Esophagus squamous epithelium (tissue), 5 donors: ENCODE results near the gene ZNF683. TPM values are rescaled to one million over a fixed set of nuclear protein-coding genes. Genes with fewer than 3 reads are reported as not detected.

Experiments
- DNase-seq: peaks from one replicate; lab custom pipeline; 2025; lab: John Stamatoyannopoulos, UW
- H3K27ac ChIP-seq, 4 donors: fragments of 200-600 bp; sonication (generic); one replicate each; pipeline ENCODE4 v1.5.1; 2016 to 2019; ENCODE audit warnings: mild to moderate bottlenecking in 1 of 4
- H3K27me3 ChIP-seq, 4 donors: fragments of 200-600 bp; sonication (generic); 1 replicate in 3 of 4; 2 replicates in 1 of 4; pipeline versions ENCODE4 v1.5.1 to v1.6.0; 2017 to 2021; ENCODE audit warnings: antibody characterized with exemption in 1 of 4
- H3K36me3 ChIP-seq, 3 donors: fragments of 200-600 bp; sonication (generic); one replicate each; pipeline ENCODE4 v1.5.1; 2016 to 2019
- H3K4me1 ChIP-seq, 3 donors: fragments of 200-600 bp; sonication (generic); one replicate each; pipeline ENCODE4 v1.5.1; 2017 to 2019
- H3K4me3 ChIP-seq, 4 donors: fragments of 200-600 bp; sonication (generic); 1 replicate in 3 of 4; 2 replicates in 1 of 4; pipeline ENCODE4 v1.5.1; 2016 to 2019; ENCODE audit warnings: mild to moderate bottlenecking in 2 of 4, moderate library complexity in 1 of 4
- H3K9me3 ChIP-seq, 3 donors: fragments of 200-600 bp; sonication (generic); one replicate each; pipeline ENCODE4 v1.5.1; 2016 to 2019
- POLR2A ChIP-seq, 4 donors: fragments of 450-650 bp; IDR thresholded peaks; one replicate each; pipeline ENCODE4 v1.6.1; 2017; ENCODE audit warnings: antibody characterized with exemption in 4 of 4, mild to moderate bottlenecking in 4 of 4, moderate library complexity in 3 of 4
- WGBS, 2 donors: methylation state at CpG; one replicate each; pipeline ENCODE4 v1.1.5; 2018; 5-methylcytosine and 5-hydroxymethylcytosine counted together
- intact Hi-C: fragments of 100-400 bp; cut with DNase I; formaldehyde crosslinking; loops from one replicate; pipeline ENCODE4 v1.15.0; 2022
- total RNA-seq, 4 donors: library from RNA; depleted of rRNA; stranded (reverse); fragments of >200 nt; gene quantifications; one replicate each; pipeline ENCODE4 v1.1.0, GENCODE V29; 2016
- TF ChIP-seq, protein P1 (sequence below), 6 experiments: fragments of 450-650 bp in 4 of 6; fragments of 200-600 bp in 2 of 6; sonication (generic) in 2 of 6; IDR thresholded peaks; one replicate each; pipeline ENCODE4 v1.5.1; 2016 to 2019; ENCODE audit warnings: antibody characterized with exemption in 6 of 6, mild to moderate bottlenecking in 4 of 6, moderate library complexity in 4 of 6
- donor health status: DM: yes; HTN: yes; CAD: no.

ZNF683 gene
- total RNA-seq, 4 donors from 2014 or later, result 0.26 to 0.95 TPM; not detected in 2

DNA sequence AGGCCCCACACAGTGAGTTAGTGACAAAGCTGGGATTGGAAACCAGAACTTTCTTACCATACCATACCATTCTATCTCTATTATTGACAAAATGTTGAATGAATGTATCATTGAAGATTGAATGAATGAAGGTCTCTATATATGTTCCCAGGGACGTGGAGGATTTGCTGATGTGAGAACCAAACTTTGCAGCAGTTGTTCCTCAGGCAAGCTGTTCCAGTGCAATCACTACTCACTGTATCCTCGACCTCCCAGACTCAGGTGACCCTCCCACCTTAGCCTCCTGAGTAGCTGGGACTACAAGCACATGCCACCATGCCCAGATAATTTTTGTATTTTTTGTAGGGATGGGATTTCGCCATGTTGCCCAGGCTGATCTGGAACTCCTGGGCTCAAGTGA, 26.5 kb upstream of the ZNF683 start:
- Histone ChIP-seq H3K4me1 (no peaks in the 10 kb centered on the region), H3K4me3 (no peak overlapping the region), H3K36me3 (no peaks in the 10 kb centered on the region), H3K27ac (no peak overlapping the region), H3K9me3 (no peaks in the 10 kb centered on the region), H3K27me3 (peaks cover 0 to 11% (median 0%) of the 10 kb centered on the region in 4 donors)
- 79 to 83% methylated on average over 3 of the region's 3 CpGs for WGBS, 2 donors
- intact Hi-C loops, result no loop called here
- no peak for TF ChIP-seq POLR2A (IDR thresholded peaks at IDR 0.05)
- TF ChIP-seq, protein P1, sequence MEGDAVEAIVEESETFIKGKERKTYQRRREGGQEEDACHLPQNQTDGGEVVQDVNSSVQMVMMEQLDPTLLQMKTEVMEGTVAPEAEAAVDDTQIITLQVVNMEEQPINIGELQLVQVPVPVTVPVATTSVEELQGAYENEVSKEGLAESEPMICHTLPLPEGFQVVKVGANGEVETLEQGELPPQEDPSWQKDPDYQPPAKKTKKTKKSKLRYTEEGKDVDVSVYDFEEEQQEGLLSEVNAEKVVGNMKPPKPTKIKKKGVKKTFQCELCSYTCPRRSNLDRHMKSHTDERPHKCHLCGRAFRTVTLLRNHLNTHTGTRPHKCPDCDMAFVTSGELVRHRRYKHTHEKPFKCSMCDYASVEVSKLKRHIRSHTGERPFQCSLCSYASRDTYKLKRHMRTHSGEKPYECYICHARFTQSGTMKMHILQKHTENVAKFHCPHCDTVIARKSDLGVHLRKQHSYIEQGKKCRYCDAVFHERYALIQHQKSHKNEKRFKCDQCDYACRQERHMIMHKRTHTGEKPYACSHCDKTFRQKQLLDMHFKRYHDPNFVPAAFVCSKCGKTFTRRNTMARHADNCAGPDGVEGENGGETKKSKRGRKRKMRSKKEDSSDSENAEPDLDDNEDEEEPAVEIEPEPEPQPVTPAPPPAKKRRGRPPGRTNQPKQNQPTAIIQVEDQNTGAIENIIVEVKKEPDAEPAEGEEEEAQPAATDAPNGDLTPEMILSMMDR (IDR thresholded peaks at IDR 0.05), result no peak
- no peak for DNase-seq

DNA sequence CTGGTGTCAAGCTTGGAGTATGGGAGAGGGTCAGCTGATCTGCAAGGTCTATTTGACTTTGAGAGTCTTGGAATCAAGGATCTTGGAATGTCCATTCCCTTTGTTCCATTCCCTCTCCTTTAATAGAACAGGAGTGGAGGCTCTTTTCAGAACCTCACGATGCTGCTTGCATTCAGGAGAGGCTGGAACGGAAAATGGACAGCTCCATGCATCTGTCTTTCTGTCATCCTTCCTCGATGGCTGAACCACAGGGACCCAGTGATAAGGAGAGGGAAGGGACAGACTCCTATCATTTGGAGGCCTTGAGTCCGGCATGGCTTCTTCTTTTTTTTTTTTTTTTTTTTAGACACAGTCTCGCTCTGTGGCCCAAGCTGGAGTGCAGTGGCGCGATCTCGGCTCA, 23.2 kb upstream of the ZNF683 start:
- H3K4me1 ChIP-seq, result peaks cover 0 to 11% (median 0%) of the 10 kb centered on the region in 3 donors
- no peaks in the 10 kb centered on the region for H3K36me3 ChIP-seq
- no peak overlapping the region for H3K27ac ChIP-seq
- no peak overlapping the region for H3K4me3 ChIP-seq
- no peak for DNase-seq
- WGBS, 2 donors, result 82% methylated on average over 7 to 8 of the region's 8 CpGs
- TF ChIP-seq POLR2A (IDR thresholded peaks at IDR 0.05), result no peak
- TF ChIP-seq, protein P1 (IDR thresholded peaks at IDR 0.05), result no peak
- intact Hi-C loops, result no loop called here
- no peaks in the 10 kb centered on the region for H3K9me3 ChIP-seq
- peaks cover 0 to 18% (median 0%) of the 10 kb centered on the region in 4 donors for H3K27me3 ChIP-seq

DNA sequence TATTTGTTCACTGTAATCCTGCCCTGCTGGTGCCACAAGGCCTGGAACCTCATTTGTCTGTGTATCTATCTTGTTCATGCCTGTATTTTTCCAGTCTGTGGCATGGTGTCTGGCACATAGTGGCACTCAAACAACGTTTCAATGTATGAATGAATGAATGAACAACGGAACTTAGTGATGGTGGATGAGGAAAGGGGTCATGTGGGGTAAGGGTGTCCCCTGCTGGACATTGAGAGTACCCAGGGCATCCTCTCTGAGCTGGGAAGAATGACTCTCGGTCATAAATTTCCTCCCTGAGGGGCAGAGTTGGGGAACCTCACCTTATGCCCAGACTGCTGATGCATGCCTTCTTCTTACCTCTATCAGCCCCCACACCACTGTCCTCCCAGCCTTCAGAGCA, 18.9 kb upstream of the ZNF683 start:
- H3K27me3 ChIP-seq, result peaks cover 0 to 56% (median 0%) of the 10 kb centered on the region in 4 donors
- no peaks in the 10 kb centered on the region for H3K36me3 ChIP-seq
- H3K4me1 ChIP-seq, result peaks cover 0 to 16% (median 0%) of the 10 kb centered on the region in 3 donors
- WGBS, 2 donors, result 0 to 11% methylated on average over 3 of the region's 3 CpGs
- TF ChIP-seq, protein P1 (IDR thresholded peaks at IDR 0.05), result peak in 3 of 6 experiments; percentile 34 to 63 (median 37)
- no peak for TF ChIP-seq POLR2A (IDR thresholded peaks at IDR 0.05)
- intact Hi-C loops, result no loop called here
- H3K27ac ChIP-seq, result no peak overlapping the region
- H3K4me3 ChIP-seq, result no peak overlapping the region
- no peak for DNase-seq
- no peaks in the 10 kb centered on the region for H3K9me3 ChIP-seq

DNA sequence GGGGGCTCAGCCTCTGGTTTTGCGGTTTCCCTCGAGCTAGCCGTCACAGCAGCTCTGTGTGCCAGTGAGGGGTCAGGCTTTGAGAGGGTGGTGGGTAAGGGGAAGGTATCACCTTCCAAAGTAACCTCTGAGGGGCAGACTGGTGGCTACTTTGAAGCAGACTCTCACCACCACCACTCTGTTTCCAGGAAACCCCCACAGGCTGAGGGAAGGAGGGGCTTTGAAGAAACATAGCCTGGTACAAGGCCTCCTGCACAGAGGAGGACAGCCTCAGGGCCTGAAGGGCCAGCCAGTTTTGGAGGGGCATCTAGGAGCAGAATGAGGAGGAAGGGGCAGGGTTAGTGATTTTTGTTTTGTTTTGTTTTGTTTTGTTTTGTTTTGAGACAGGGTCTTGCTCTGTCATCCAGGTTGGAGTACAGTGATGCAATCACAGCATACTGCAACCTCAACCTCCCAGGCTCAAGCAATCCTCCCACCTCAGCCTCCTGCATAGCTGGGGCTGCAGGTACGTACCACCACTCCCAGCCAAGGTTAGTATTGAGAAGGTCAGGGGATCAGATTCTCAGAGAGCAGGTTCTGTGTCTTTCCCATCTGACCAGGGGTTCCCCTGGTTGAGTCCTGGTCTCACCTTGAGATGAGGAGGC, 17.2 kb upstream of the ZNF683 start:
- Histone ChIP-seq H3K36me3 (no peaks in the 10 kb centered on the region), H3K27me3 (peaks cover 0 to 67% (median 0%) of the 10 kb centered on the region in 4 donors), H3K4me1 (peaks cover 0 to 16% (median 0%) of the 10 kb centered on the region in 3 donors), H3K27ac (no peak overlapping the region), H3K4me3 (no peak overlapping the region), H3K9me3 (no peaks in the 10 kb centered on the region)
- TF ChIP-seq, protein P1 (IDR thresholded peaks at IDR 0.05), result no peak
- no peak for TF ChIP-seq POLR2A (IDR thresholded peaks at IDR 0.05)
- no peak for DNase-seq
- WGBS, 2 donors, result 100% methylated on average over 2 of the region's 4 CpGs
- intact Hi-C loops, result no loop called here

DNA sequence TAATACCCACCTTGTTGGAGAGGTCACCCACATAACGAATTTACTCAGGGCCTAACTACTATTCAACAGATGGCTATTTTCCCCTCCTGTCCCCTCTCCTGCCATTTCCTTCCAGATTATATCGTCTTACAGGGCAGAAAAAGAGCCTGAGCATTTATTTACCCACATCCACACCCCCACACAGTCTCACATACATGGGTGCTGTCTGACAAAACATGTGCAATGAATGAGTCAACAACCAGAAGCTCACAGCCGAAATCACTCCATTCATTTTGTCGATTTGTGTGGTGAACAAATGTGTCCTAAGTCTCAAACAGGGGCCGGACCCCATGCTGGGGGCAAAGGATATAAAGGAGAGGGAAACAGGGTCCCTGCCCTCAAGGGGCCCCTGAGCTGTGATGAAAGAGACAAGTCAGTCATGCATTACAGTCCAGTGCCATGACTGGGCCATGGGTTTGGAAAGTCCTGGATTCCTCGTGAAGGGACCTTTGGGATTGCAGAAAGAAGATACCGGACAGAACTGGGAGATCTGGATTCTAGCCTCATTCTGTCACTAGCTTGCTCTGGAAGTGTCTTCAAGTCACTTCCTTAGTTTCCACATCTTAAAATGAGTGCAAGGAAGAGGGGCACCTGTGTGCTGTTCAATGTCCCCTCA, 16.4 kb upstream of the ZNF683 start:
- peaks cover 0 to 74% (median 0%) of the 10 kb centered on the region in 4 donors for H3K27me3 ChIP-seq
- no peak for DNase-seq
- TF ChIP-seq, protein P1 (IDR thresholded peaks at IDR 0.05), result no peak
- no peak for TF ChIP-seq POLR2A (IDR thresholded peaks at IDR 0.05)
- intact Hi-C loops, result no loop called here
- H3K27ac ChIP-seq, result no peak overlapping the region
- 82 to 85% methylated on average over 5 to 6 of the region's 7 CpGs for WGBS, 2 donors
- no peaks in the 10 kb centered on the region for H3K36me3 ChIP-seq
- peaks cover 0 to 16% (median 0%) of the 10 kb centered on the region in 3 donors for H3K4me1 ChIP-seq
- no peak overlapping the region for H3K4me3 ChIP-seq
- no peaks in the 10 kb centered on the region for H3K9me3 ChIP-seq
